Ascending aorta (tissue), 2 donors: Measurements from ENCODE around the gene TBX15. TPM values are rescaled to one million over a fixed set of nuclear protein-coding genes. Genes with fewer than 3 reads are reported as not detected.

Source experiments
- DNase-seq, 2 donors: peaks; one replicate each; pipeline ENCODE4 v3.0.0-alpha.2; 2019; ENCODE audit warnings: low spot score in 2 of 2
- H3K27ac ChIP-seq, 2 donors: fragments of 200-600 bp; sonication (generic); one replicate each; pipeline ENCODE4 v1.5.1; 2016 to 2017; ENCODE audit warnings: mild to moderate bottlenecking in 1 of 2
- H3K27me3 ChIP-seq: fragments of 200-600 bp; sonication (generic); one replicate; pipeline ENCODE4 v1.5.1; 2017
- H3K36me3 ChIP-seq, 2 donors: fragments of 200-600 bp; sonication (generic); one replicate each; pipeline ENCODE4 v1.5.1; 2016
- H3K4me1 ChIP-seq, 2 donors: fragments of 200-600 bp; sonication (generic); one replicate each; pipeline ENCODE4 v1.5.1; 2016 to 2017; ENCODE audit warnings: mild to moderate bottlenecking in 1 of 2
- H3K4me3 ChIP-seq, 2 donors: fragments of 200-600 bp; sonication (generic); one replicate each; pipeline ENCODE4 v1.5.1; 2016 to 2017; ENCODE audit warnings: mild to moderate bottlenecking in 1 of 2
- H3K9me3 ChIP-seq, 2 donors: fragments of 200-600 bp; sonication (generic); one replicate each; pipeline ENCODE4 v1.5.1; 2016
- intact Hi-C: fragments of 100-400 bp; cut with DNase I; formaldehyde crosslinking; loops from one replicate; pipeline ENCODE4 v1.15.1; 2023
- total RNA-seq: library from RNA; depleted of rRNA; stranded (reverse); fragments of >200 nt; gene quantifications from one replicate; pipeline ENCODE4 v1.1.0, GENCODE V29; 2016
- TF ChIP-seq, protein P1 (sequence below), 3 experiments: fragments of 200-600 bp in 2 of 3; fragments of 450-650 bp in 1 of 3; sonication (generic) in 2 of 3; IDR thresholded peaks; one replicate each; pipeline ENCODE4 v1.5.1; 2016 to 2019; ENCODE audit warnings: antibody characterized with exemption in 3 of 3, mild to moderate bottlenecking in 1 of 3, moderate library complexity in 1 of 3

TBX15 gene
- total RNA-seq, 1 donor from 2014 or later: 1.8 TPM

DNA sequence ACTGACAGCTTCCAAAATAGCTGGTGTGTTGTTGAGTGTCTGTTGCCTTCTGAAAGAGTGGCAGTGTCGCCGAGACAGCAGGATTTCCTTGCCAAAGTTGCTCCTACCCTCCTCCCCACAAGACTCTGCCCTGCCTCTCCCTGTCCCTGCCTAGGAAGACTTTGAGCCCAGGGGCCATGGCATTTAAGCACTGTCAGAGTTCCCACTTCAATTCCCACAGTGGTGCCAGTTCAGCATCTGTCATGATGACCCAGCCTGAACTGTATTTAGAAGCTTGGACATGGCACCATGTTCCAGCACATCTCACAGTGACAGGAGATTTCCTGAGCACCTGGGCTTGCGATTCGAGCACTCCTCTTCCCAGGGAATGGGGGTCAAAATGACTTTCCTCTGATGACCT, 43.6 kb downstream of the TBX15 start:
- no peaks in the 10 kb centered on the region for H3K4me1 ChIP-seq
- DNase-seq: no peak
- intact Hi-C loops: no loop called here
- H3K27ac ChIP-seq: no peak overlapping the region
- no peaks in the 10 kb centered on the region for H3K36me3 ChIP-seq
- TF ChIP-seq, protein P1, sequence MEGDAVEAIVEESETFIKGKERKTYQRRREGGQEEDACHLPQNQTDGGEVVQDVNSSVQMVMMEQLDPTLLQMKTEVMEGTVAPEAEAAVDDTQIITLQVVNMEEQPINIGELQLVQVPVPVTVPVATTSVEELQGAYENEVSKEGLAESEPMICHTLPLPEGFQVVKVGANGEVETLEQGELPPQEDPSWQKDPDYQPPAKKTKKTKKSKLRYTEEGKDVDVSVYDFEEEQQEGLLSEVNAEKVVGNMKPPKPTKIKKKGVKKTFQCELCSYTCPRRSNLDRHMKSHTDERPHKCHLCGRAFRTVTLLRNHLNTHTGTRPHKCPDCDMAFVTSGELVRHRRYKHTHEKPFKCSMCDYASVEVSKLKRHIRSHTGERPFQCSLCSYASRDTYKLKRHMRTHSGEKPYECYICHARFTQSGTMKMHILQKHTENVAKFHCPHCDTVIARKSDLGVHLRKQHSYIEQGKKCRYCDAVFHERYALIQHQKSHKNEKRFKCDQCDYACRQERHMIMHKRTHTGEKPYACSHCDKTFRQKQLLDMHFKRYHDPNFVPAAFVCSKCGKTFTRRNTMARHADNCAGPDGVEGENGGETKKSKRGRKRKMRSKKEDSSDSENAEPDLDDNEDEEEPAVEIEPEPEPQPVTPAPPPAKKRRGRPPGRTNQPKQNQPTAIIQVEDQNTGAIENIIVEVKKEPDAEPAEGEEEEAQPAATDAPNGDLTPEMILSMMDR (IDR thresholded peaks at IDR 0.05): no peak
- H3K9me3 ChIP-seq: no peaks in the 10 kb centered on the region
- H3K27me3 ChIP-seq: no peaks in the 10 kb centered on the region
- no peak overlapping the region for H3K4me3 ChIP-seq

DNA sequence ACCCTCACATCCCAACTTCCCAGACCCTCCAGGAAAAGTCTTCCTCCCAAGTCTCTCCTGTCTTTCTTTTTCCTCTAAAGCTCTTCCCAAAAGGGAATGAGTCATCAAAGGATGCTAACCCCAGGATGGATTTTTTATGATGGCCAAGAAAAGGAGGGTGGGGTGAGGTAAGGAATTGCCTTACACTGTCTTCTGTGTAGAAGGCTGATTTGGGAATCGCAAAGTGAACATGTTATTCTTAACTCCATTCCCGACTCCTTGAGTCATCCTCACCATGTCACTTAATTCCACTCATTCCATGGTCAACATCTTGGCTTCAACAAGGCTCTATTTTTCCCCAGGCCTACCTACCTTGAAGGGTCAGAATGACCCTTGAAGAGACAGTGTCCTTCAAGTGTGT, 44.0 kb downstream of the TBX15 start:
- TF ChIP-seq, protein P1 (IDR thresholded peaks at IDR 0.05): no peak
- Histone ChIP-seq H3K4me3 (no peak overlapping the region), H3K4me1 (no peaks in the 10 kb centered on the region), H3K27ac (no peak overlapping the region), H3K9me3 (no peaks in the 10 kb centered on the region), H3K36me3 (no peaks in the 10 kb centered on the region), H3K27me3 (no peaks in the 10 kb centered on the region)
- intact Hi-C loops: no loop called here
- no peak for DNase-seq

DNA sequence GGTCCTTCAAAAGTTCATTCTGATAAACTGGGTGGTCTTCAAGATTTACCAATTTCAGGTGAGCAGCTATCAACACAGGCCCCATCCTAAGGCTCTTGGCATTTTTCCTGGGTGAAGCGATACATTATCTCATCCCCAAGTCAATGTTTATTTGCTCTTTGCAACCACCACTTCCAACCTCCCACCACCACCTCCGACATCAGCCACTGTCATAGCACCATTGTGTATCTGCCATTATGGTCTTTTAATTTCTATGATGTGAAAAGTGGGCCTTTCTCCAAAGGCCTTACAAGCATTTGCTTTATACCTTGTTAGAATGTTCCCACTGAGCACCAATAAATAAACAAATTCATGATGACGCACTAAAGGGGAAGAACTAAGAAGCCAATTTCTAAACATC, 47.2 kb downstream of the TBX15 start:
- Histone ChIP-seq H3K27me3 (no peaks in the 10 kb centered on the region), H3K27ac (no peak overlapping the region), H3K4me3 (no peak overlapping the region), H3K4me1 (no peaks in the 10 kb centered on the region), H3K9me3 (no peaks in the 10 kb centered on the region), H3K36me3 (no peaks in the 10 kb centered on the region)
- no peak for DNase-seq
- TF ChIP-seq, protein P1 (IDR thresholded peaks at IDR 0.05): no peak
- intact Hi-C loops: no loop called here

DNA sequence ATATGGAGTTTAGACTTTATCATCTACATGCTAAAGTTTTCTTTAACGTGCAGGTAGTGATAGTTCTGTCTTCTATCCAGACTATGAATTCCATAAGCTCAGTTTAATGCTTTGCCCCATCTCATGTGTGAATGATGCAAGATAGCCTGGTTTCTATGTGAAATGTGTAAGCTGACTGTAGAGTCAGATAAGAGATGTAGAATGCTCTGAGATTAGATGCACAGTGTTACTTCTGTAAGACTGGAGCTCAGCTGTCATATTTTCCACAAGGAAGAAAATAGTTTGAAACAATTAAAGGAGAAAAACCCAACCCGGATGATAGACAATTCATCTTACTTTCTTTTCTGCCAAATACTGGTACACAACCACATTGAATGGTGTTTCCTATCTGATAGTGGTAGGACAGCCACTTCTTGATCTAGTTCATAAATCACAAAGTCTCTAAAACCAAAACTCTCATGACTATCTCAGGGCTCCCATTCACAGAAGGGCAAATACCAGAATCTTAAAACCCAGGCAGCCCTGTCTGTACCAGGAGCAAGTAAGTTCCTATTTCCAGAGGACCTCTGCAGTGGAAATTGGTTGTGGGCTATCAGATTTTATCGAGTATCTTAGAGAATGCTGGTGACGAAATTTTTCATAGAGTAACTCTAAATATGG, 50.6 kb downstream of the TBX15 start:
- Histone ChIP-seq H3K36me3 (no peaks in the 10 kb centered on the region), H3K4me1 (no peaks in the 10 kb centered on the region), H3K9me3 (no peaks in the 10 kb centered on the region), H3K27me3 (no peaks in the 10 kb centered on the region), H3K27ac (no peak overlapping the region), H3K4me3 (no peak overlapping the region)
- no peak for DNase-seq
- TF ChIP-seq, protein P1 (IDR thresholded peaks at IDR 0.05): no peak
- intact Hi-C loops: no loop called here

DNA sequence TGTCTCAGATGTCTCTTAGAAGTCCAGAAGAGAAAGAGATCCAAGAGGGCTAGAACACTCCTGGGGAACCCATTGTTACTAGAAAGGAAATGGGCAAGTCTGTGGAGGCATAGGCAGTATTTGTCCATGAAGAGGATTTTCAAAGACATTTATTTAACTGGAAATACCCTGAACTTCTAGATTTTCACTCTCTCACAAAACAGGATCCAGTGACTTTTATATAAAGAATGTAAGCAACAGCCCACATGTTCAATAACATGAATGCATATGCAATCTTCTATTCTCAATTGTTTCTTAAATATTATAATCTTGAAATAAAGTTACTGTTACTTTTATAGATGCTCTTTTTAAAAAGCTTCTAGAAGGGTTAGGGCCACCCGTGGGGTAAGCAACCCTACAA, 53.4 kb downstream of the TBX15 start:
- Histone ChIP-seq H3K27me3 (no peaks in the 10 kb centered on the region), H3K36me3 (no peaks in the 10 kb centered on the region), H3K4me3 (no peak overlapping the region), H3K27ac (no peak overlapping the region), H3K9me3 (no peaks in the 10 kb centered on the region), H3K4me1 (no peaks in the 10 kb centered on the region)
- DNase-seq: no peak
- intact Hi-C loops: no loop called here
- TF ChIP-seq, protein P1 (IDR thresholded peaks at IDR 0.05): no peak
